ENCODE data around the gene COMMD10. TPM values are rescaled to one million over a fixed set of nuclear protein-coding genes. Genes with fewer than 3 reads are reported as not detected.
"Not testable (repeated sequence)": the region's sequence is repeated elsewhere in the genome, so short reads cannot be mapped to it uniquely, and the experiment has no call there.

Gene COMMD10
- total RNA-seq, 1 donor from 2014 or later: 44.4 TPM

DNA sequence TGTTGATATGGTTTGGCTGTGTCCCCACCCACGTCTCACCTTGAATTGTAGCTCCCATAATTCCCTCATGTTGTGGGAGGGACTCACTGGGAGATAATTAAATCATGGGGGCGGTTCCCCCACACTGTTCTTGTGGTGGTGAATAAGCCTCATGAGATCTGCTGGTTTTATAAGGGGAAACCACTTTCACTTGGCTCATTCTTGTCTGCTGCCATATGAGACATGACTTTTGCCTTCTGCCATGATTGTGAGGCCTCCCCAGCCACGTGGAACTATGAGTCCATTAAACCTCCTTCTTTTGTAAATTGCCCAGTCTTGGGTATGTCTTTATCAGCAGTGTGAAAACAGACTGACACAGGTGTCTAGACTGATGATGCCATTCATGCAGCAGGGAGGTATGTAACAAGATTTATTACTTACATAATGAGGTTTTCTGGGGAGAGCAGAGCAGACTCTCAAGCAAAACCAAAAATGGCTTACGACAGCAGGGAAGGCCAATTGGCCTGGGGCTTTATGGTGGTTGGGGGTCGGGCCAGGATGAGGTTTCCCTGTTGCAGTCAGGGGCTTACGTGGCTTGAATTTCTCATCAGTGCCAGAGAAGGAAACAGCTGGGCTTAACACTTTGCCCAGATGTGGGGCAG lies 9.5 kb upstream of the COMMD10 start:
- peak overlapping the region; percentile 76 for H3K4me3 Mint-ChIP-seq
- H3K36me3 Mint-ChIP-seq (ENCODE audit: low read depth): no peaks in the 10 kb centered on the region
- intact Hi-C loops (cut with micrococcal nuclease): loop anchor here (5.0 to 10.0 kb wide), 4 partner anchors 282 to 901 kb away; no protein-coding TSS in a partner anchor
- TF ChIP-seq CTCF (IDR thresholded peaks at IDR 0.05): no peak
- H3K27me3 Mint-ChIP-seq: no peaks in the 10 kb centered on the region
- DNase-seq (no peak), ATAC-seq (ENCODE audit: low read depth) (peak; percentile 22)
- ChIA-PET POLR2A (interaction anchor here (1.2 to 3.3 kb wide), 3 partner anchors 10 to 531 kb away, joined by 7 to 57 read pairs (median 8); partner anchors contain the start of genes COMMD10 and FEM1C), CTCF (interaction anchor here (1.2 to 1.3 kb wide), 2 partner anchors 10 to 441 kb away, joined by 5 to 6 read pairs; partner anchors contain the start of gene COMMD10)
- peaks cover 29% of the 10 kb centered on the region for H3K4me1 Mint-ChIP-seq
- H3K27ac Mint-ChIP-seq: peak overlapping the region; percentile 88
- peaks cover 2% of the 10 kb centered on the region for H3K9me3 Mint-ChIP-seq

DNA sequence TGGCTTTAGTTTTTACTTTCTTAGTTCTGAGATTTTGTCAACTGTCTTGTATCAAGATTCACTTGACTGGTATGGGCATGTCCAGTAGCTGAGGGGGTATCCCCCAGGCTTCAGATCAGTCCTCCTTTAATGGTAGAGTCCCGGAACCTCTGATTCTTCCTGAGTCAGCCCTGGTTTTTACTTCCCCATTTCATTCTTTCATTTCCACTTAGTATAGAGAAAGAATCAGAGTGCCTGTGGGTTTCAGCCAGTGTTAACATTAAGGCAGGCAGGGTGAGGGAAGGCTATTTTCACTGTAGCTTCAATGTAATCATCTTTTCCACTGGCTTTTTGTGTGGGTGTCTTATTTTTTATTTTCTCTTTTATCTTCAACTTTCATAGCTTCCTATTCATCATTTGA lies 8.3 kb upstream of the COMMD10 start:
- H3K27me3 Mint-ChIP-seq: no peaks in the 10 kb centered on the region
- H3K36me3 Mint-ChIP-seq (ENCODE audit: low read depth): no peaks in the 10 kb centered on the region
- H3K4me1 Mint-ChIP-seq: peaks cover 29% of the 10 kb centered on the region
- intact Hi-C loops (cut with micrococcal nuclease): loop anchor here (1.0 to 10.0 kb wide), 8 partner anchors 9 to 902 kb away; partner anchors contain the start of genes AP3S1, ATG12, COMMD10 and FEM1C
- TF ChIP-seq CTCF (IDR thresholded peaks at IDR 0.05): no peak
- H3K4me3 Mint-ChIP-seq: peak overlapping the region; percentile 76
- ChIA-PET POLR2A (interaction anchor here (0.7 to 3.3 kb wide), 6 partner anchors 8 to 532 kb away, joined by 3 to 57 read pairs (median 6); partner anchors contain the start of genes COMMD10, FEM1C and TICAM2), CTCF (interaction anchor here (0.8 to 1.3 kb wide), 5 partner anchors 8 to 767 kb away, joined by 3 to 7 read pairs (median 5); partner anchors contain the start of gene COMMD10)
- H3K9me3 Mint-ChIP-seq: peaks cover 2% of the 10 kb centered on the region
- H3K27ac Mint-ChIP-seq: peak overlapping the region; percentile 88
- DNase-seq: no peak
- peak; percentile 95 for ATAC-seq (ENCODE audit: low read depth)

DNA sequence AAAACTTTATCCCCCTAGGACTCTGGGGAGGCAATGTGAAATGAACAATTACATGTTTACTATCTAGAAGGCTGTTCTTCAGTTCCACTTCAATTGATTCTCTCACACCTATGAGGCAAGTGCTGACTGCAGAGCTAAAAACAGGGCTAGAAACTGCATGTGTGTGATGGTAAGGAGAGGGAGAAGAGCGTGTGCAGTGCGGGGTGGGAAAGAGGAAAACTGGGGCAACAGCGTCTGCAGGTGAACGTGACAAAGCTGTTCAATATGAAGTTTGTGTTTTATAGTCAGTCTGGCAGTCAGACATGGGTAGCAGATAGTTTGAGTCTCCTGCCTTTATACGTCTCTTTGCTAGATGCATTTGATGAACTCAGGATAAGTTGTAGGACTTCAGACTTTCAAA lies 6.6 kb upstream of the COMMD10 start:
- no peak for ATAC-seq (ENCODE audit: low read depth)
- POLR2A ChIA-PET: no interaction called here

GRCh38 chr5:116084287-116084691 lies 536 bp upstream of the COMMD10 start:
- Mint-ChIP-seq H3K36me3 (ENCODE audit: low read depth) (peaks cover 23% of the 10 kb centered on the region), H3K27ac (peak overlapping the region; percentile 96), H3K27me3 (no peaks in the 10 kb centered on the region), H3K4me1 (peaks cover 36% of the 10 kb centered on the region), H3K4me3 (peak overlapping the region; percentile 95), H3K9me3 (no peaks in the 10 kb centered on the region)
- DNase-seq (no peak), ATAC-seq (ENCODE audit: low read depth) (peak; percentile 9)
- ChIA-PET POLR2A (interaction anchor here (0.8 to 3.2 kb wide), 5 partner anchors 9 to 483 kb away, joined by 3 to 57 read pairs (median 8); partner anchors contain the start of genes AP3S1, ATG12 and TICAM2), CTCF (no interaction called here)
- intact Hi-C loops (cut with micrococcal nuclease): loop anchor here (10.0 kb wide), 1 partner anchor 491 kb away; the partner anchor contains the start of gene SEMA6A
- TF ChIP-seq CTCF (IDR thresholded peaks at IDR 0.05): no peak

More for the DNA sequence above, 6.6 kb upstream of the COMMD10 start:
- intact Hi-C loops (cut with micrococcal nuclease): loop anchor here (5.0 to 10.0 kb wide), 4 partner anchors 279 to 903 kb away; no protein-coding TSS in a partner anchor
- no peaks in the 10 kb centered on the region for H3K36me3 Mint-ChIP-seq (ENCODE audit: low read depth)
- CTCF ChIA-PET: no interaction called here
- H3K4me3 Mint-ChIP-seq: no peak overlapping the region
- peaks cover 2% of the 10 kb centered on the region for H3K9me3 Mint-ChIP-seq
- no peak for DNase-seq
- no peak overlapping the region for H3K27ac Mint-ChIP-seq
- peaks cover 38% of the 10 kb centered on the region for H3K4me1 Mint-ChIP-seq
- TF ChIP-seq CTCF (IDR thresholded peaks at IDR 0.05): no peak
- H3K27me3 Mint-ChIP-seq: no peaks in the 10 kb centered on the region

DNA sequence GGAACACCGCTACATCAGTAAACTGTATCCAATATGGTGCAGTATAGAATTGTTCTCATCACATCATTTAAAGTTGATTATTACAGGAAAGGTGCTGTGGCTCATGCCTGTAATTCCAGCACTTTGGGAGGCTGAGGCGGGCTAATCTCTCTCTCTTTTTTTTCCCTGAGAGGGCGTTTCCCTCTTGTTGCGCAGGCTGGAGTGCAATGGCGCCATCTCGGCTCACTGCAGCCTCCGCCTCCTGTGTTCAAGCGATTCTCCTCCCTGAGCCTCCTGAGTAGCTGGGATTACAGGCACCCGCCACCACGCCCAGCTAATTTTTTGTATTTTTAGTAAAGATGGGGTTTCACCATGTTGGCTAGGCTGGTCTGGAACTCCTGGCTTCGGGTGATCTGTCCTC lies 1.5 kb downstream of the COMMD10 start:
- ATAC-seq (ENCODE audit: low read depth); DNase-seq; CTCF ChIA-PET; H3K27me3 Mint-ChIP-seq; H3K9me3 Mint-ChIP-seq: not testable (repeated sequence)
- H3K4me1 Mint-ChIP-seq: peaks cover 36% of the 10 kb centered on the region
- peak overlapping the region; percentile 65 for H3K4me3 Mint-ChIP-seq
- intact Hi-C loops (cut with micrococcal nuclease): loop anchor here (10.0 kb wide), 1 partner anchor 488 kb away; the partner anchor contains the start of gene SEMA6A
- POLR2A ChIA-PET: interaction anchor here (3.2 kb wide), 1 partner anchor 11 kb away, joined by 57 read pairs; no protein-coding TSS in a partner anchor
- peaks cover 41% of the 10 kb centered on the region for H3K36me3 Mint-ChIP-seq (ENCODE audit: low read depth)
- peak overlapping the region; percentile 27 for H3K27ac Mint-ChIP-seq
